SK-N-SH (cell line): Measurements from ENCODE around the gene LPCAT3. TPM values are rescaled to one million over a fixed set of nuclear protein-coding genes. Genes with fewer than 3 reads are reported as not detected.

ENCODE experiments used
- CTCF ChIA-PET: fragments of 300-600, 350-600 bp; formaldehyde crosslinking; extraction: SDS; loops from one replicate; lab custom pipeline; 2021; lab: Yijun Ruan, JAX
- POLR2A ChIA-PET: fragments of 350-600 bp; sonication (Branson Sonifier 250); formaldehyde crosslinking; extraction: SDS; loops from one replicate; lab custom pipeline; 2020; ENCODE audit warnings: antibody characterized with exemption, inconsistent platforms; lab: Yijun Ruan, JAX
- DNase-seq: peaks from one replicate; pipeline ENCODE4 v3.0.0; 2012
- H2AFZ ChIP-seq: fragments of 200-600 bp; sonication (generic); 2 replicates; pipeline ENCODE4 v1.8.1; 2016; ENCODE audit warnings: antibody characterized with exemption, mild to moderate bottlenecking, low read depth
- H3F3A ChIP-seq: fragments of 200-600 bp; sonication (generic); replicated peaks from 2 replicates; pipeline ENCODE3; 2016; ENCODE audit warnings: antibody characterized with exemption, mild to moderate bottlenecking; ENCODE audit not compliant: insufficient read depth
- H3K27ac ChIP-seq, 2 experiments: fragments of 200-500 bp in 1 of 2; fragments of 200-600 bp in 1 of 2; sonication (Bioruptor generic) in 1 of 2; sonication (generic), shearing (Covaris generic) in 1 of 2; 2 replicates each; pipeline versions ENCODE4 v1.5.1 to v1.6.1; 2014 to 2016; ENCODE audit warnings: low read depth in 2 of 2, inconsistent platforms in 1 of 2, low read length in 1 of 2, mild to moderate bottlenecking in 1 of 2, mixed read lengths in 1 of 2
- H3K27me3 ChIP-seq: fragments of 200-600 bp; sonication (generic), shearing (Covaris generic); 2 replicates; pipeline ENCODE4 v1.6.1; 2016; ENCODE audit warnings: mixed run types; ENCODE audit not compliant: insufficient read depth
- H3K36me3 ChIP-seq, 2 experiments: fragments of 200-500 bp in 1 of 2; fragments of 200-600 bp in 1 of 2; sonication (Bioruptor generic) in 1 of 2; sonication (generic) in 1 of 2; replicated peaks in 1 of 2; 2 replicates each; pipeline versions ENCODE3 to v1.5.1; 2014 to 2016; ENCODE audit warnings: low read length in 1 of 2, mild to moderate bottlenecking in 1 of 2; ENCODE audit not compliant: insufficient read depth in 2 of 2, control insufficient read depth in 1 of 2
- H3K4me1 ChIP-seq, 2 experiments: fragments of 200-500 bp in 1 of 2; fragments of 200-600 bp in 1 of 2; sonication (Bioruptor generic) in 1 of 2; sonication (generic), shearing (Covaris generic) in 1 of 2; 2 replicates each; pipeline versions ENCODE4 v1.5.1 to v1.6.1; 2014 to 2016; ENCODE audit warnings: low read depth in 1 of 2, low read length in 1 of 2, mixed run types in 1 of 2; ENCODE audit not compliant: insufficient read depth in 2 of 2, control insufficient read depth in 1 of 2
- H3K4me2 ChIP-seq: fragments of 200-600 bp; sonication (generic), shearing (Covaris generic); 2 replicates; pipeline ENCODE4 v1.6.1; 2017; ENCODE audit warnings: mixed run types
- H3K4me3 ChIP-seq, 2 experiments: fragments of 200-500 bp in 1 of 2; fragments of 200-600 bp in 1 of 2; sonication (Bioruptor generic) in 1 of 2; sonication (generic), shearing (Covaris generic) in 1 of 2; 2 replicates each; pipeline versions ENCODE4 v1.5.1 to v1.8.1; 2014 to 2016; ENCODE audit warnings: low read depth in 2 of 2, inconsistent platforms in 1 of 2, low read length in 1 of 2, mild to moderate bottlenecking in 1 of 2, mixed read lengths in 1 of 2, moderate library complexity in 1 of 2
- H3K79me2 ChIP-seq: fragments of 200-600 bp; sonication (generic); 2 replicates; pipeline ENCODE4 v1.8.1; 2017; ENCODE audit warnings: mild to moderate bottlenecking; ENCODE audit not compliant: insufficient read depth
- H3K9ac ChIP-seq: fragments of 200-600 bp; sonication (generic); 2 replicates; pipeline ENCODE4 v1.6.1; 2017; ENCODE audit warnings: mixed run types
- H3K9me2 ChIP-seq: fragments of 200-600 bp; sonication (generic); 2 replicates; pipeline ENCODE4 v1.6.1; 2017; ENCODE audit warnings: mixed run types
- H3K9me3 ChIP-seq: fragments of 200-600 bp; sonication (generic); 2 replicates; pipeline ENCODE4 v1.6.1; 2017; ENCODE audit warnings: mixed run types, mild to moderate bottlenecking, moderate library complexity
- H4K20me1 ChIP-seq: fragments of 200-600 bp; sonication (generic); 2 replicates; pipeline ENCODE4 v1.6.1; 2017; ENCODE audit warnings: mild to moderate bottlenecking, mixed run types; ENCODE audit not compliant: insufficient read depth
- CHD2 ChIP-seq: fragments of 150-350 bp; IDR thresholded peaks from 2 replicates; pipeline ENCODE4 v1.6.1; 2018; ENCODE audit warnings: low read length; ENCODE audit not compliant: partially characterized antibody
- ELF1 ChIP-seq: IDR thresholded peaks from 2 replicates; pipeline ENCODE4 v1.4.0; 2012
- EP300 ChIP-seq, 2 experiments: IDR thresholded peaks; 2 replicates each; pipeline versions ENCODE4 v1.4.0 to v1.6.1; 2012; ENCODE audit warnings: borderline replicate concordance in 1 of 2, low read depth in 1 of 2, low read length in 1 of 2
- EZH2phosphoT487 ChIP-seq: fragments of 200-600 bp; sonication (generic); IDR thresholded peaks from 2 replicates; pipeline ENCODE4 v1.6.1; 2017; ENCODE audit warnings: low read depth, mixed run types, mild to moderate bottlenecking, antibody characterized with exemption, moderate library complexity, borderline replicate concordance
- FOSL2 ChIP-seq: IDR thresholded peaks from 2 replicates; pipeline ENCODE4 v1.4.0; 2012; ENCODE audit warnings: low read depth, mild to moderate bottlenecking, moderate library complexity, borderline replicate concordance
- FOXJ3 ChIP-seq: sonication (generic); formaldehyde crosslinking; IDR thresholded peaks from 2 replicates; pipeline ENCODE4 v1.5.1; 2020; ENCODE audit warnings: mild to moderate bottlenecking, missing genetic modification reagents
- GABPA ChIP-seq: IDR thresholded peaks from 2 replicates; pipeline ENCODE4 v1.4.0; 2012; ENCODE audit warnings: low read depth, mild to moderate bottlenecking
- GATA2 ChIP-seq: sonication (generic); formaldehyde crosslinking; IDR thresholded peaks from 2 replicates; pipeline ENCODE4 v1.5.0; 2020; ENCODE audit warnings: mild to moderate bottlenecking, missing genetic modification reagents
- JUND ChIP-seq: IDR thresholded peaks from 2 replicates; pipeline ENCODE4 v1.4.0; 2012
- MXI1 ChIP-seq: IDR thresholded peaks from 2 replicates; pipeline ENCODE4 v1.6.1; 2012; ENCODE audit warnings: mild to moderate bottlenecking, low read depth, low read length, improper control_type of control experiment
- NFIC ChIP-seq: IDR thresholded peaks from 2 replicates; pipeline ENCODE4 v1.4.0; 2012; ENCODE audit warnings: borderline replicate concordance
- NRF1 ChIP-seq: IDR thresholded peaks from 2 replicates; pipeline ENCODE4 v1.6.1; 2012; ENCODE audit warnings: low read depth, mild to moderate bottlenecking, low read length
- RAD21 ChIP-seq: IDR thresholded peaks from 2 replicates; pipeline ENCODE4 v1.6.1; 2012; ENCODE audit warnings: mild to moderate bottlenecking, low read length
- RFX5 ChIP-seq: IDR thresholded peaks from 2 replicates; pipeline ENCODE4 v1.6.1; 2012; ENCODE audit warnings: mild to moderate bottlenecking, improper control_type of control experiment, low read length
- RXRA ChIP-seq: IDR thresholded peaks from 2 replicates; pipeline ENCODE4 v1.4.0; 2012; ENCODE audit warnings: low read depth, mild to moderate bottlenecking, borderline replicate concordance
- SIN3A ChIP-seq: IDR thresholded peaks from 2 replicates; pipeline ENCODE4 v1.6.1; 2012; ENCODE audit warnings: low read depth, mild to moderate bottlenecking, low read length, moderate library complexity, borderline replicate concordance
- SMC3 ChIP-seq: IDR thresholded peaks from 2 replicates; pipeline ENCODE4 v1.6.1; 2012; ENCODE audit warnings: low read depth, low read length, improper control_type of control experiment
- TCF12 ChIP-seq: IDR thresholded peaks from 2 replicates; pipeline ENCODE4 v1.4.0; 2012
- TEAD4 ChIP-seq: IDR thresholded peaks from 2 replicates; pipeline ENCODE4 v1.4.0; 2012; ENCODE audit warnings: mild to moderate bottlenecking, borderline replicate concordance; ENCODE audit not compliant: insufficient read depth
- YY1 ChIP-seq: IDR thresholded peaks from 2 replicates; pipeline ENCODE4 v1.4.0; 2012; ENCODE audit warnings: low read depth, mild to moderate bottlenecking
- WGBS: methylation state at CpG from one replicate; pipeline ENCODE4 v1.1.6; 2017; ENCODE audit warnings: low lambda C conversion rate; 5-methylcytosine and 5-hydroxymethylcytosine counted together
- polyA plus RNA-seq, 3 experiments: library from polyadenylated mRNA; depleted of rRNA; stranded (reverse); fragments of >200 nt; gene quantifications; 2 replicates each; pipeline ENCODE4 v1.2.3, GENCODE V29; 2012
- TF ChIP-seq, protein P1 (sequence below): IDR thresholded peaks from 2 replicates; pipeline ENCODE4 v1.4.0; 2012; ENCODE audit warnings: low read depth
- TF ChIP-seq, protein P2 (sequence below): IDR thresholded peaks from 2 replicates; pipeline ENCODE4; 2012
- TF ChIP-seq, protein P3 (sequence below): IDR thresholded peaks from 2 replicates; pipeline ENCODE4 v1.6.1; 2012; ENCODE audit warnings: mild to moderate bottlenecking, low read depth, low read length, moderate library complexity
- TF ChIP-seq, protein P4 (sequence below): fragments of 150-350 bp; IDR thresholded peaks from 2 replicates; pipeline ENCODE4 v1.6.1; 2016; ENCODE audit warnings: mild to moderate bottlenecking, low read depth, low read length

The LPCAT3 gene
- polyA plus RNA-seq, 1 of the 3 experiments (the other 2 are of a cell fraction), result 23.8 TPM

DNA sequence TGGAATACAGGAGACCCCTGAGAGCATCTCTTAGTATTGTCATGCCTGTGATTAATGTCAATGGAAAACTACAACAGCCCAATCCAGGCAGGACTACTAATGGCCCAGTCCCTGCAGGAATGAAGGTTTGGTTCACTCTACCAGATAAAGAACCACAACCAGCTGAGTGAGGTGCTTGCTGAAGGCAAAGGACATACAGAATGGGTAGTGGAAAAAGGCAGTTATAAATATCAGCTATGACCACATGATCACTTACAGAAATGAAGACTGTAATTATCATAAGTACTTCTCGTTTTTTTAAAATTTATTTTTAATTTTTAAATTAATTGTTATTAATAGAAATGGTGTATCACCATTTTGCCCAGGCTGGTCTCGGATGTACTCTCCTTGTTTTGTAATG is 17.2 kb upstream of the LPCAT3 start:
- Histone ChIP-seq H3K27ac (no peak overlapping the region), H3K9me2 (no peaks in the 10 kb centered on the region), H3K9ac (no peak overlapping the region), H3K4me1 (peaks cover 0 to 5% of the 10 kb centered on the region in 2 experiments; a peak in 1 of 4 replicates), H3K4me2 (no peak overlapping the region), H3F3A (no peaks in the 10 kb centered on the region), H3K79me2 (no peaks in the 10 kb centered on the region), H3K9me3 (no peaks in the 10 kb centered on the region), H4K20me1 (no peaks in the 10 kb centered on the region), H2AFZ (no peak overlapping the region), H3K27me3 (no peaks in the 10 kb centered on the region; the same call in 1 of the 2 replicates), H3K4me3 (no peak overlapping the region), H3K36me3 (no peaks in the 10 kb centered on the region)
- CTCF ChIA-PET, result no interaction called here
- POLR2A ChIA-PET, result no interaction called here
- WGBS, result 31% methylated on average over 2 of the region's 2 CpGs
- DNase-seq, result no peak
- TF ChIP-seq GABPA (no peak), MXI1 (no peak), TCF12 (no peak), GATA2 (CRISPR knock-in tag) (no peak), TEAD4 (no peak), RXRA (no peak), NFIC (no peak), EP300 (IDR thresholded peaks at IDR 0.05; ENCODE audit: borderline replicate concordance in 1 of 2, low read depth in 1 of 2, low read length in 1 of 2) (no peak), FOXJ3 (CRISPR knock-in tag) (no peak), EZH2phosphoT487 (no peak), ELF1 (no peak), JUND (no peak)
- TF ChIP-seq, protein P1, sequence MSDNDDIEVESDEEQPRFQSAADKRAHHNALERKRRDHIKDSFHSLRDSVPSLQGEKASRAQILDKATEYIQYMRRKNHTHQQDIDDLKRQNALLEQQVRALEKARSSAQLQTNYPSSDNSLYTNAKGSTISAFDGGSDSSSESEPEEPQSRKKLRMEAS, result no peak
- TF ChIP-seq, protein P2, sequence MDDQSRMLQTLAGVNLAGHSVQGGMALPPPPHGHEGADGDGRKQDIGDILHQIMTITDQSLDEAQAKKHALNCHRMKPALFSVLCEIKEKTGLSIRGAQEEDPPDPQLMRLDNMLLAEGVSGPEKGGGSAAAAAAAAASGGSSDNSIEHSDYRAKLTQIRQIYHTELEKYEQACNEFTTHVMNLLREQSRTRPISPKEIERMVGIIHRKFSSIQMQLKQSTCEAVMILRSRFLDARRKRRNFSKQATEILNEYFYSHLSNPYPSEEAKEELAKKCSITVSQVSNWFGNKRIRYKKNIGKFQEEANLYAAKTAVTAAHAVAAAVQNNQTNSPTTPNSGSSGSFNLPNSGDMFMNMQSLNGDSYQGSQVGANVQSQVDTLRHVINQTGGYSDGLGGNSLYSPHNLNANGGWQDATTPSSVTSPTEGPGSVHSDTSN, result no peak
- TF ChIP-seq, all 33 proteins: peak for 0

DNA sequence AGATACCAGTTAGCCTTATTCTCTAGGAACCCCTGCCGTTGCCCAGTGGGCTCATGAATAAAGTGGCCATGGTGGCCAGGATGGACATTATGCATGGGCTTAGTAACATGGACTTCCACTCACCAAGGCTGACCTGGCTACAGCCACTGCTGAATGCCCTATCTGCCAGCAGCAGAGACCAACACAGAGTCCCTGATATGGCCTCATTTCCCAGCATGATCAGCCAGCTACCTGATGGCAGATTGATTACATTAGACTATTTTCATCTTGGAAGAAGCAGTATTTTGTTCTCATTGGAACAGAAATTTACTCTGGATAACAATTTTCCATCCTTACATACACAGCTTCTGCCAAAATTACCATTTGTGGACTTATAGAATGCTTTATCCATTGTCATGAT is 16.2 kb upstream of the LPCAT3 start:
- Histone ChIP-seq H3F3A (no peaks in the 10 kb centered on the region), H3K9me2 (no peaks in the 10 kb centered on the region), H3K9ac (no peak overlapping the region), H3K27me3 (no peaks in the 10 kb centered on the region; the same call in 1 of the 2 replicates), H3K27ac (no peak overlapping the region), H3K9me3 (no peaks in the 10 kb centered on the region), H3K79me2 (no peaks in the 10 kb centered on the region), H4K20me1 (no peaks in the 10 kb centered on the region), H3K4me1 (peaks cover 0 to 5% of the 10 kb centered on the region in 2 experiments; a peak in 1 of 4 replicates), H3K4me2 (no peak overlapping the region), H3K4me3 (no peak overlapping the region), H3K36me3 (no peaks in the 10 kb centered on the region), H2AFZ (no peak overlapping the region)
- ChIA-PET POLR2A (no interaction called here), CTCF (interaction anchor here (1.6 kb wide), 1 partner anchor 8 kb away, joined by 7 read pairs; no protein-coding TSS in a partner anchor)
- DNase-seq, result no peak
- 10% methylated on average over 1 of the region's 1 CpG for whole genome bisulfite sequencing
- no peak for TF ChIP-seq RAD21
- TF ChIP-seq CHD2, result no peak
- no peak for TF ChIP-seq RXRA
- no peak for TF ChIP-seq SMC3
- TF ChIP-seq, protein P3, sequence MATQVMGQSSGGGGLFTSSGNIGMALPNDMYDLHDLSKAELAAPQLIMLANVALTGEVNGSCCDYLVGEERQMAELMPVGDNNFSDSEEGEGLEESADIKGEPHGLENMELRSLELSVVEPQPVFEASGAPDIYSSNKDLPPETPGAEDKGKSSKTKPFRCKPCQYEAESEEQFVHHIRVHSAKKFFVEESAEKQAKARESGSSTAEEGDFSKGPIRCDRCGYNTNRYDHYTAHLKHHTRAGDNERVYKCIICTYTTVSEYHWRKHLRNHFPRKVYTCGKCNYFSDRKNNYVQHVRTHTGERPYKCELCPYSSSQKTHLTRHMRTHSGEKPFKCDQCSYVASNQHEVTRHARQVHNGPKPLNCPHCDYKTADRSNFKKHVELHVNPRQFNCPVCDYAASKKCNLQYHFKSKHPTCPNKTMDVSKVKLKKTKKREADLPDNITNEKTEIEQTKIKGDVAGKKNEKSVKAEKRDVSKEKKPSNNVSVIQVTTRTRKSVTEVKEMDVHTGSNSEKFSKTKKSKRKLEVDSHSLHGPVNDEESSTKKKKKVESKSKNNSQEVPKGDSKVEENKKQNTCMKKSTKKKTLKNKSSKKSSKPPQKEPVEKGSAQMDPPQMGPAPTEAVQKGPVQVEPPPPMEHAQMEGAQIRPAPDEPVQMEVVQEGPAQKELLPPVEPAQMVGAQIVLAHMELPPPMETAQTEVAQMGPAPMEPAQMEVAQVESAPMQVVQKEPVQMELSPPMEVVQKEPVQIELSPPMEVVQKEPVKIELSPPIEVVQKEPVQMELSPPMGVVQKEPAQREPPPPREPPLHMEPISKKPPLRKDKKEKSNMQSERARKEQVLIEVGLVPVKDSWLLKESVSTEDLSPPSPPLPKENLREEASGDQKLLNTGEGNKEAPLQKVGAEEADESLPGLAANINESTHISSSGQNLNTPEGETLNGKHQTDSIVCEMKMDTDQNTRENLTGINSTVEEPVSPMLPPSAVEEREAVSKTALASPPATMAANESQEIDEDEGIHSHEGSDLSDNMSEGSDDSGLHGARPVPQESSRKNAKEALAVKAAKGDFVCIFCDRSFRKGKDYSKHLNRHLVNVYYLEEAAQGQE, result no peak
- TF ChIP-seq RFX5, result no peak
- TF ChIP-seq, protein P4, sequence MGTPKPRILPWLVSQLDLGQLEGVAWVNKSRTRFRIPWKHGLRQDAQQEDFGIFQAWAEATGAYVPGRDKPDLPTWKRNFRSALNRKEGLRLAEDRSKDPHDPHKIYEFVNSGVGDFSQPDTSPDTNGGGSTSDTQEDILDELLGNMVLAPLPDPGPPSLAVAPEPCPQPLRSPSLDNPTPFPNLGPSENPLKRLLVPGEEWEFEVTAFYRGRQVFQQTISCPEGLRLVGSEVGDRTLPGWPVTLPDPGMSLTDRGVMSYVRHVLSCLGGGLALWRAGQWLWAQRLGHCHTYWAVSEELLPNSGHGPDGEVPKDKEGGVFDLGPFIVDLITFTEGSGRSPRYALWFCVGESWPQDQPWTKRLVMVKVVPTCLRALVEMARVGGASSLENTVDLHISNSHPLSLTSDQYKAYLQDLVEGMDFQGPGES, result no peak
- no peak for TF ChIP-seq FOSL2
- no peak for TF ChIP-seq NRF1
- TF ChIP-seq SIN3A, result no peak
- no peak for TF ChIP-seq YY1
- no peak for TF ChIP-seq EP300 (IDR thresholded peaks at IDR 0.05; ENCODE audit: borderline replicate concordance in 1 of 2, low read depth in 1 of 2, low read length in 1 of 2)
- TF ChIP-seq, protein P1, result no peak
- no peak for TF ChIP-seq TCF12
- no peak for TF ChIP-seq ELF1
